ENCODE measurements around the gene RFX7.
"Not testable (repeated sequence)": the region's sequence is repeated elsewhere in the genome, so short reads cannot be mapped to it uniquely, and the experiment has no call there.

RFX7 gene

DNA sequence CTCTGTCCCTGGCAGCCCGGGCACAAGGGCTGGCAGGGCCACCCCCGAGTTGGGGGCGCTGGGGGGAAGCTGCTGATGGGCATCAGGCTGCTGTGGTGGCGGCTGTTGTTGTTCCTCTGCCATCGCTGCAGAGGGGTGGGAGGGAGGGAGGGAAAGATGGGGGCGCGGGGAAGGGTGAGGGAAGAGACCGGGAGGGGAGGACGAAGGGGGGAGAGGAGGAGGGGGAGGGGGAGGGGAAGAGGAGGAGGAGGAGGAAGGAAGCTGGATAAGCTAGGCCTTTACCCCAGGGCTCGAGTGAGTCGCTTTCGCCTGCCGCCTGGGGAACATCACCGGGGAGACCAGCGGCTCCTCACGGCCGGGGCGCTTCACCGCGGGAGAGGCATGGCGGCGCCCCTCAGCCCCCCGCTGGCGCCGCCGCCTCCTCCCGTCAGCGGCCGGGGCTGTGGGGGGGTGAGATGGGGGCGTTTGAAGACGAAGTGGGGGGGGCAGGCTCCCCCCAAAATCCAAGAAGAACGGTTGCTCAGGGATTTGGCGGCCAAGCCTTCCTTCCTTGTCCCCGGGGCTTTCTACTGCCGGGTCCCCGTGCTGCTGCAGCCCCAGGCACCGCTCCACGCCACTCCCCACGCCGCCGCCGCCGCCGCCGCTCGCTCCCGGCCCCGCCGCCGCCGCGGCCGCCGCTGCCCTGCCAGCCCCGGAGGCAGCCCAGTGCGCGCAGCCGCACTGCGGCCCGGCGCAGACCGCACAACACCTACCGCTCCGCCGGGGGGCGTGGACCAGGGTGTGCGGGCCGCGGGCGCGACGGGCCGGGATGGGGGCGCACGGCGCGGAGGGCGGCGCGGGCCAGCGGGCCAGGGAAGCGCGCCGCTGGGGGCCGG lies at the start of gene RFX7:
Gene RFX7 (minus strand): TSS at position 717 of the 875 bp plus-strand sequence. CDS start 594 bp downstream, at position 123.
- peak; percentile 77 for DNase-seq

DNA sequence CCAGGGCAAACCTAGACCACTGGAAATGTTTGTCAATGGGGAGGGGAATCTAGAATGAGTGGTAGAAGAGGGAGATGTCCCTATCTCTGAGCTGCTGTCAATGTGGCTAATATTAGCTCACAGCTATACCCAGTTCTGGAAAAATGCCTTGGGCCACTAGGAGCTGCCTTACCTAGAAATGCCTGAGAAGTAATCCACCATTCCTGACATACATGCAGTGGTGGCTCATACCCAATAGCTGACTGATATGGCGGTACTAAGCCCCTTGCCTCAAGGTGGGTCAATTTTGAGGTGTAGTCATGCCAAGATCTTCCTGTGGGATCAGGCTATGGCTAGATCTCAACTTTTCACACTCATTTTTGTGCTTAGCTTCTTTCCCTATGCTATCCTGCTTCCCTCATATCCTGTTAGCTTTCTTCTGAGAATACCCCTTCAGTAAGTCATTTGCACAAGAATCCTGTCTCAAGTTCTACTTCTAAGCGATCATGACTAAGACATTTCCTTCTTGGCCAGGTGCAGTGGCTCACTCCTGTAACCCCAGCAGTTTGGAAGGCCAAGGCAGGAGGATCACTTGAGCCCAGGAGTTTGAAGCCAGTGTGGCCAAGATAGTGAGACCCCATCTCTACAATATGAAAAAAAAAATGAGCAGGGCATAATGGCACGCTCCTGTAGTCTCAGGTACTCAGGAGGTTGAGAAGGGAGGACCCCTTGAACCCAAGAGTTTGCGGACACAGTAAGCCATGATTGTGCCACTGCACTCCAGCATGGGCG lies 49.1 kb upstream of the RFX7 start:
- no peak for DNase-seq

DNA sequence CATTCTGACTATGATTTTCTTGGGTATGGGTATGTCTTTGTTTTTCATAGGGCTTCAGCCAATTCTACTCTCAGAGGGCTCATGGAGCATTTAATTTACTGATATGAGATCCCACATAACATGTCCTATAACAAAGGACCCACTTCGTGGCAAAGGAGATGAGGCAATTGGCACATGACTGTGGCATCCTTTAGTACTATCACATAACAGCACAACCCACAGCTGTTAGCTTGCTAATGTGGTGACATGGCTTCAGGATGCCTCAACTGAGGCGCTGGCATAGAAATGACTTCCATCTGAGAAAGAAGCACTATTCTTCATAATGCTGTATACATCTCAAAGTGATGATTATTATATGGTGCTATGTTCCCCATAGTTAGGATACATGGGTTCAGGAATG lies 48.1 kb upstream of the RFX7 start:
- DNase-seq, result no peak

DNA sequence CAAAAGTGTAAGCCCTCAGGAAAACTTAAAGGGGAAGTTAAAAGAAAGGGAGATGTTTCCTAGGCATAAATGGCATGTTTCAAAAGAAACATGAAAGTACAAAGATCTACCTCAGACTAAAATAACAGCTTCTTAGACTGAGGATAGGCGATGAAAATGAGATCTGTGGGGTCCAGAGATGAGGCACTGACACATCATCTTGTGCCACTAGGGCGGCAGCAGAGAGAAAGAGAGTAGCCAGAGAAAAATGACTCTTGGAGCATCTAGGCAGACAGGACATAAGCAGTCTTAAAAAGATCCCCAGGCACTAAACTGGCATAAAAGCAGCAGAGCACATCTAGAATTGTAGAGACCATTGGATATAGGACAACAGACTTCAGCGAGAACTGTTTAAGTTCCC lies 42.5 kb upstream of the RFX7 start:
- DNase-seq, result no peak

DNA sequence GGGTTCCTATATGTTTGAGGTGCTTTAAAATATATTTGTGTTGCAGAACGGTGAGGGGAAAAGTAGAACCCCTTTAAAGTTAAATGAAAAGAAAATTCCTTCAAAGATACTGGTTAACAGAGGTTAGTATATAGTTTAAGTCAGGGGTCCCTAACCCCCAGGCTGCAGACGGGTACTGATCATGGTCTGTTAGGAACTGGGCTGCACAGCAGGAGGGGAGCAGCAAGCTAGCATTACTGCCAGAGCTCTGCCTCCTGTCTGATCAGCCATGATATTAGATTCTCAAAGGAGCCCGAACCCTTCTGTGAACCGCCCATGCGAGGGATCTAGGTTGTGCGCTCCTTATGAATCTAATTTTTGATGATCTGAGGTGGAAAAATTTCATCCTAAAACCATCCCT lies 37.5 kb upstream of the RFX7 start:
- no peak for DNase-seq

DNA sequence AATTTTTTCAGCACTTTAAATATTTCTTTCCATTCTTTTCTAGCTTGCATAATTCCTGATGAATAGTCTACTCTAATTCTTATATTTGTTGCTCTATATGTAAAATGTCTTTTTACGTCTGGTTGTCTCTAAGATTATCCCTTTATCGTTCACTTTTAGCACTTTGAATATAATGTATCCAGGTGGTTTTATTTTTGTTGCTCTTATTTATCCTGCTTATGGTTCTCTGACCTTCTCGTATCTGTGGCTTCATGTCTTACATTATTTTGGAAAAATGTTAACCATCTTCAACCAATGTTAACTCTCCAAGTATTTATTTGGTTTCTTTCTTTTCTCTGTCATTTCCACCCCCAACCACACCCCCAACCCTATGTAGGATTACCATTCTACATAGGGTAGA lies 30.0 kb upstream of the RFX7 start:
- DNase-seq, result no peak

DNA sequence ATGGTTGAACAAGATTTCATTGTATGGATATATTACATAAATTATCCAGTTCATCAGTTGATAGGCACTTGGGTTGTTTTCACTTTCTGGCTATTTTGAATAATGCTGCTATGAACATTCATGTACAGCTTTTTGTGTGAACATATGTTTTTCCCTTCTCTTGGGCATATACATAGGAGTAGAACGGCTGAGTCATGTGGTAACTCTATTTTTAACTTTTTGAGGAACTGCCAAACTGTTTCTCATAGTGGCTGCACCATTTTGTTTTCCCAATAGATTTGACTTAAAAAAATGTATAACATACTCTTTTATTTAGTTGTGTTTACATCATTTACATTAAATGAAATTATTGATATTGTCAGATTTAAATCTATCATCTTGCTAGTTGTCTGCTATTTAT lies 28.8 kb upstream of the RFX7 start:
- peak; percentile 3 for DNase-seq

DNA sequence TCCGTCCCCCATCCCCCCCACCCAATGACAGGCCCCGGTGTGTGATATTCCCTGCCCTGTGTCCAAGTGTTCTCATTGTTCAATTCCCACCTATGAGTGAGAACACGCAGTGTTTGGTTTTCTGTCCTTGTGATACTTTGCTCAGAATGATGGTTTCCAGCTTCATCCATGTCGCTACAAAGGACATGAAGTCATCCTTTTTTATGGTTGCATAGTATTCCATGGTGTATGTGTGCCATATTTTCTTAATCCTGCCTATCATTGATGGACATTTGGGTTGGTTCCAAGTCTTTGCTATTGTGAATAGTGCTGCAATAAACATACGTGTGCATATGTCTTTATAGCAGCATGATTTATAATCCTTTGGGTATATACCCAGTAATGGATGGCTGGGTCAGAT lies 22.8 kb upstream of the RFX7 start:
- not testable (repeated sequence) for DNase-seq

DNA sequence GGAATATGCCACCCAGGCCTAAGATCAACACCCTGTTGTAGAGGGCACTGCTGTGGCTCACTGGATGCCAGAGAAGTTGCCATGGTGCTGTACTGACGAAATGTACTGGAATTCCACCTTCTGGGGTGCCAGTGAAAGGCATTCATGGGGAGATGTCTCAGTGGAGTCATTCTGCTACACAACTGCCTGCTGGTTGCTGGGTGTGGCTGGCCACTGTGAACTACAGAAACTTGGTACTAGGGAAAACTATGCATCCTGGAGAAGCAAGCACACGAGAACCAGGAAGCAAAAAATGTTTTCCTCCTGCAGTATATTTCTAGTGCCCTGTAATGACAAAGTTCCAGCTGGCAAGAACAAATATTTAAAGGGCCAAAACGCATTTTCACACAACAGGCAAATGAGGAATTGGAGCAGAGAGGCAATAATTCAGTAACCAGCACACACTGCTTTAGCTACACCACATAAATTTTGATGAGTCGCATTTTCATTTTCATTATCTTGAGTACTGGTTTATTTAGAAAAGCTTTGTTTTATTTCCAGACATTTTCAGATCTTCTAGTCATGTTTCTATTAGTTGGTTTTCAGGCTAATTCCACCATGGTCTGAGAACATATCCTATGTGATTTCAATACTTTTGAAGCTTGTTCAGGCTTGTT lies 18.3 kb upstream of the RFX7 start:
- no peak for DNase-seq

DNA sequence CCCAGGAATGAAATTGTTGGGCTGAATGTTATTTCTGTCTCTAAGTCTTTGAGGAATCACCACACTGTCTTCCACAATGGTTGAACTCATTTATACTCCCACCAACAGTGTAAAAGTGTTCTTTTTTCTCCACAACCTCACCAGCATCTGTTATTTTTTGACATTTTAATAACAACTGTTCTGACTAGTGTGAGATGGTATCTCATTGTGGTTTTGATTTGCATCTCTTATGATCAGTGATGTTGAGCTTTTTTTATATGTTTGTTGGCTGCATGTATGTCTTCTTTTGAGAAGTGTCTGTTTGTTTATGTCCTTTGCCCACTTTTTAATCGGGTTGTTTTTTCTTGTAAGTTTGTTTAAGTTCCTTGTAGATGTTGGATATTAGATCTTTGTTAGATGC lies 13.6 kb upstream of the RFX7 start:
- DNase-seq, result not testable (repeated sequence)

DNA sequence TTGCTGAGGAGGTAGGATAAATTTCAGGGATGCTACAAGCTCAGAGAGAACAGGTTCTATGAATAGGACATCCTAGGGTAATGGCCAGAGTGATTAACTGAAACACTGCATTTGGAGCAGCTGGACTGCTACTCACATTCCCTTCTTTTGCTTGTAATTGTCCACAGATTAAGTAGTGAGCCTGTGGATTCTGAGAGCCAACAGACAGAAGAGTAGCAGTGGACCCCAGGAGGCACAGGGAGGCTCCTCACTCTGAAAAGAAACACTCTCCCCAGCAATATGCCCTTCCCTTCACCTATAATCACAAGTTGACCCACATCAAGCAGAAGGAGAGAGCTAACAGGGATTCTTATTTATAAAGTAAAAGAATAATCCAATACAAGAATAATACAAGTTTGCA lies 10.6 kb upstream of the RFX7 start:
- DNase-seq, result no peak

DNA sequence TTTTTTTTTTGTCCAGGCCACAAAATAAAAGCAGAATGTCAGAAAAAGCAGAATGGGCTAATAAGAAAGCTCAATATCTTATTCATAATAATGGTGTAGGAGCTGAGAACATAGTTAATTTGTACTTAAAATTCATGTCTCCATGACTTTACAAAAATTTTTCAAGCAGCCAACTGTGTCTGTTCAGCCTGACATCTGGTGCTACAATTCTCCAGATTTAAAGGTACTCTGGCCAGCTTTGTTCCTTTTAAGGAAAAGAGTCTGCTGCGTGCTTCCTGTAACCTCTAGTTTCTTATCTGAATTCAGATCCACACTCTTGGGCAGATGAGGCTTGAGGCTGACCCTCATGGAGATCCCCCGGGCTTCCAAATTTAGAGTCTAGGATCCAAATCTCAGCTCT lies 8.7 kb upstream of the RFX7 start:
- no peak for DNase-seq

DNA sequence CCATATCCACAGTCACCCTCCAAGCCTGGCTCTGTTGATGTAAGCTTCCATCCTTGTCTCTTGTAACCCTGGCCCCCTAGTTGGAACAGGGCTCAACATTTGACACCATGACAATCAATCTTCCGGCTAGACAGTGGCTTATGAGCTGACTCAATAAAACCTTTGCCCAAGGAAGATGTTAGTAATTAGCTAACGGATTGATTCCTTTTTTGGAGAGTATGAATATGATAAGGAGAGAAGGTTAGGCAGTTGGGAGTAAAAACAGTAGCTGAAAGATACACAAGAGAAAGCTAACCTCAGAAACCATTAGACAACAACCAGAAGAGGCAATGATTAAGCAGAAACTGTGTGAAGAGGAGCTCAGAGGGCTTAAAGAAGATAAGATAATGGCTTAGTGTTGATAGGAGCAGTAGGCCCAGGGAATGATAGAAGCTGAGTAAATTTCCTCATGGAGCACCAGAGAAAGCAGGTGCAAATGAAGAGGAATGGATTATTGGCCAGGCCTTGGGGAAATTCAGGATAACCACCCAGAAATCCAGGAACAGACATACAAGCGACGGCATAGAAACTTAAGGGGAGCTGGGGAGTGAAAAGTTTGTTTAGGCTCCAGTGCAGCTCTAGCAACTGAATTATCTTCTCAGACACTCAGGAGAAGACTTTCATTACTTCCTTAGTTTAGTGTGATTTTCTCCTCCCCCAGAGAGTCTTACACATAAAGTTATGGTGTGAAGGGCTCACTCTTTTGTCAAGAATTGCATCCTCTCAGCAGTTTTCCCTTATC lies 7.8 kb upstream of the RFX7 start:
- no peak for DNase-seq

DNA sequence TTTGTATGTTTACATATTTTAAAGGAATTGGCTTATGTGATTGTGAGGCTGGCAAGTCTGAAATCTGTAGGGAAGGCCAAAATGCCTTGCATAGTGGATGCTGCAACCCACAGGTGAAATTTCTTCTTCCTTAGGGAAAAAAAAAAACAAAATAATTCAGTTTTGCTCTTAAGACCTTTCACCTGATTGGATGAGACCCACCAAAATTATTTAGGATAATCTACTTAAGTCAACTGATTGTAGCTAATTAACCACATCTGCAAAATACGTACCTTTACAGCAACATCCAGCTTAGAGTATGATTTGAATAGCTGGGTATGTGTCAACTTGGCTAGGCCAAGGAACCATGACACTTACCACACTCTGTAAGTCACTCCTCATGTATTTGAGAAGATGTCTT lies 6.9 kb upstream of the RFX7 start:
- DNase-seq, result no peak

DNA sequence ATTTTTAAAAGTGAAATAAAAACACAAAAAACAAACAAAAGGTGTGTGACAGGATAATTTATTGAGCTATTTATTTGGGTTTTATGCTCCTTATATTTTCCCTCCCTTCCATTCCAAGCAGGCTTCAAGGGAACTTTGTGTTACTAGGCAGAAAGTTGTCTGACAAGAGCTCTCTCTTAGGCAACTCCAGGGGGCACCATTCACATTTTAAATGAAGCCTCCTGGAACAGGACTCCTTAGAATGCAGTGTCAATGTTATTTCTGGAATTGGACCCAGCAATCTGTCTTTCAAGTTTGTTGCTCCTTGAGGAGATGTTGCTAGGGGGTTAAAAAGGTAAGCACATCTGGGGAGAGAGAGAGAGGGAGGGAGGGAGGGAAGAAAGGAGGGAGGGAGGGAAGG lies 5.4 kb upstream of the RFX7 start:
- DNase-seq, result peak; percentile 44

DNA sequence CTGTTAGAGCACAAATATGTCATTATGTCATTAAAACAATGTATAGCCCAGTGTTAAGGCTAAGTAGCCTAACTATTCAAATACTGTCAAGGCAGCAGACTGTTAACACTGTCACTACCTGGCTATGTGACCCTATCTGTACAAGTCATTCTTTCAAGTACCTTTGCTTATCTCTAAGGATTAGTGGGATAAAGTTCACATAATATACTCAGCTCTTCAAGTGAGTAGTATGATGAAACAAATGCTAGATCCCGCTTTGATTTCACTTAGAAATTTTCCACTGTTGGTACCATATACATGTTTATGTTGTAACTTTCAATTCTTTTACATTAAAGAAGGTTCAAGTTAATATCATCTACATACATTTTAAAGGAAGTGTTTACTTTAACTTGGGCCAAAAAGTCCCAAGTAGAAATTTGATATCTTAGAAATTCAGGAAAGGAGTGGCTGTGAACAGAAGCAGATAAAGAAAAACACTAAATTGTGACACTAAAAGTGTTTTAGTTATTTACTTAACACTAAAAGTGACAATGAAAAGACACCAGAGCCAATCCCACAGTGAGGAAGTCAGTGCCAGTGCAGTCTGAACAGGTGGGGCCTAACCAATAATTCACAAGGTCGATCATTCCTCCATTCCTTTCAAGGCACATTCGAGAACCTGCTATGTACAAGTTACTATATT lies 4.8 kb upstream of the RFX7 start:
- no peak for DNase-seq

DNA sequence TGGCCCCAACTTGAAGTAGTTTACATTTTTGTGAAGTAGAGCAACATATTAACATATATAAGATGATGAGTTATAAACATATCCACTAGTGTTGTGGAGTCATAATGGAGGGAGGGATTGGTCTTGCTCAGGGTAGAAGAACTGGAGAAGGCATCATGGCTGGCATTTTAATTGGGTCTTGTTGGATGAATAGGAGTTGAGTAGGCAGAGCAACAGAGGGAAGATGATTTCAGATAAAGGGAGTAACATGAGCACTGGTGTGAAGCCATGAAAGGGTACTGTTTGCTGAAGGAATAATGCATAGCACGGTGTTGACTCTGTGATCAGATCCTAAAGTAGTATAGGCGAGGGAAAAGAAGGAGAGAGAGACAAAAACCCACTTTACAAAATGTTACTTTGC lies 3.6 kb upstream of the RFX7 start:
- DNase-seq, result no peak

DNA sequence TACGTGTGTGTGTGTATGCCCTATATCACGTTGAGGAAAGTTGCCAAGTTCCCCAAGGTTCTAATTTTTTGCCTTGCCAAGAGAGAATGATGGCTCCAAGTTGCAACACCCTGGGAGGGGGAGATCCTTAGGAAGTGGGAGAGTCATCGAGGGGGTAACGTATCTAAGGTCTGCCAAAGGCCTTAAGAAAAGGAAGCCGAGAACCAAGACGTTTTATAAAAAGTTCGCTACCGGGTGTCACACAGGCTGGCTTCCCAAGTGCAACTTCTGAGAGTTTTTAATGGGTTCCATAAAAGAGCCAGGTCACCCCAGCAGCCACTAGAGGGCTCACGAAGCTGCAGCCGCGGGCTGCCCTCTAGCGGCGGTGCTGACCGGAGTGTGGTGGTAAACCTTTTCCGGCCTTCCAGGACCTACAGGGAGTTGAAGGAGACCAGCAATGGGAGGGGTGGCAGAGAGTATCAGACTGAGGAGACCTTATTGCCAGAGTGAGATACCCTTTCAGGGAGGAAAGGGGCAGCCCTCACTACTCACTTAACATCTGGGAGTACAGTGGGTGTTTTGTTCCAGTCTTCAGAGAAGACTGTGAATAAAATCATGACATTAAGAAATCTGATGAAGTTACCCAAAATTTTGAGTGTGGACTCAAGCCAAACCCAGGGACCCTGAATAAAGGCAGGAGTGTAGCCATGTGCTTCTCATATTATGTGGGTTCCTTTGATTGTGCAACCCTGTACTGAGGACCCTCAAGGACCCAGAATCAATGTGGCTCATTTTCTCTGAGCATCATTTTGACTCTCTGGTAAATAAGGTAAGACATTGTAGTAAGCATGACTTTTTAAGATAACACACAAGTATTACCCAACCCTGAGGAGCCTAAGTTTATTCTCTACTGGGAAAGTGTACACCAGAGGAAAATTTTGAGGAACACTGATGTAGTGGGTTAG lies 2.5 kb upstream of the RFX7 start:
- peak; percentile 88 for DNase-seq

DNA sequence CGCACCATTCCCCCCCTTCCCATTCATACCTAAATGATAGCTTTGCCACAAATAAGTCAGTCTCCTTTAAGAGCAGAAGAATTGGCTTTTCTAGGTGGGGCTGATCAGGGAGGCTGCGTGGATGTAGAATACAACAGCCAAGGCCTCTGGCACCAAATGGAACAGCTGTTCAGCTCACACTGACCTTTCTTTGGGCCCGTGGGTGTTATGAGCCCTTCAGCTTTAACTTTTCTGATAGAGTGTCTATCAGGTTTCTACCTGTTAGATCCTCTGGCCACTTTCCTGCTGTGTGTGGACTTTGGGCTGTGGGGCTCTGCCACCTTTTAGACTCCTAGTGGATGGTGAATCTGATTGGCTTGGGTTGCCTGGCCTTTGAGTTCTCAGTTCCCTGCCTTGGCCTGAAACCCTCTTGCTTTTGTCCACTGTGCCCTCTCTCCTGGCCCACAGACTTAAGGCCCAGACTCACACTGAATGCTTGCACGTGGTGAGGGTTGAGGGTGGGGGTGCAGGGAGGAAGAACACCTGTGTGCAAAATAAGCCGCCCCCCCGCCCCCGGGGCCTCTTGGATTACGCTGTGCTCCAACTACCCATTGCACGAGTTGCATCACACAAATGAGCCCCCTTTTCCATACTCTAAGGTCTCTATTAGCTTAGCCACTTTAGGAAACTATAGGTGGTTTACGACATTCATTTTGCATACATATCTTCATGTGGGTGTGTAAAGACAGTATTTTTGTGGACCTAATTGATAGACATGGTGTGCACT lies 1.3 kb upstream of the RFX7 start:
- no peak for DNase-seq
